Neural cell (in vitro differentiated cells): ENCODE data around the gene WDR93. TPM values are rescaled to one million over a fixed set of nuclear protein-coding genes. Genes with fewer than 3 reads are reported as not detected.

Source experiments
- H2AFZ ChIP-seq: fragments of 200-600, 300-800 bp; sonication (generic), shearing (Covaris generic); 2 replicates; pipeline ENCODE4 v1.6.0; 2014; ENCODE audit warnings: low read depth, mild to moderate bottlenecking, antibody characterized with exemption, low read length, moderate library complexity
- H3F3A ChIP-seq: fragments of 200-600 bp; shearing (Covaris generic); 2 replicates; pipeline ENCODE4 v1.6.1; 2016; ENCODE audit warnings: mild to moderate bottlenecking, moderate library complexity, mixed read lengths, antibody characterized with exemption, low read length; ENCODE audit not compliant: insufficient read depth, poor library complexity, severe bottlenecking
- H3K27ac ChIP-seq: fragments of 200-600, 300-800 bp; sonication (generic), shearing (Covaris generic); 2 replicates; pipeline ENCODE4 v1.5.1; 2014; ENCODE audit warnings: mild to moderate bottlenecking, low read length, moderate library complexity
- H3K27me3 ChIP-seq: fragments of 300-800, 200-600 bp; sonication (generic), shearing (Covaris generic); 2 replicates; pipeline ENCODE4 v1.6.0; 2014; ENCODE audit warnings: mild to moderate bottlenecking, low read depth, low read length, moderate library complexity; ENCODE audit not compliant: insufficient read depth
- H3K36me3 ChIP-seq: fragments of 300-800, 200-600 bp; sonication (generic), shearing (Covaris generic); 2 replicates; pipeline ENCODE4 v1.5.1; 2014; ENCODE audit warnings: mild to moderate bottlenecking, antibody characterized with exemption, low read length, moderate library complexity; ENCODE audit not compliant: insufficient read depth
- H3K4me2 ChIP-seq: fragments of 300-800, 200-600 bp; sonication (generic), shearing (Covaris generic); 2 replicates; pipeline ENCODE4 v1.6.0; 2014; ENCODE audit warnings: mild to moderate bottlenecking, low read length
- H3K4me3 ChIP-seq: fragments of 300-800, 200-600 bp; sonication (generic), shearing (Covaris generic); 2 replicates; pipeline ENCODE4 v1.5.1; 2014; ENCODE audit warnings: mild to moderate bottlenecking, low read length, moderate library complexity
- H3K79me2 ChIP-seq: fragments of 200-600 bp; shearing (Covaris generic); replicated peaks from 2 replicates; pipeline ENCODE4 v1.6.0; 2014; ENCODE audit warnings: mild to moderate bottlenecking, low read length, moderate library complexity; ENCODE audit not compliant: insufficient read depth
- H3K9ac ChIP-seq: fragments of 300-800, 200-600 bp; sonication (generic), shearing (Covaris generic); 2 replicates; pipeline ENCODE4 v1.6.1; 2016; ENCODE audit warnings: mild to moderate bottlenecking, low read length, mixed read lengths
- H3K9me2 ChIP-seq: fragments of 200-600 bp; shearing (Covaris generic); 2 replicates; pipeline ENCODE4 v1.6.1; 2016; ENCODE audit warnings: mild to moderate bottlenecking, low read length, mixed read lengths; ENCODE audit not compliant: insufficient read depth
- H3K9me3 ChIP-seq: fragments of 200-600, 300-800 bp; sonication (generic), shearing (Covaris generic); 2 replicates; pipeline ENCODE4 v1.6.1; 2016; ENCODE audit warnings: mild to moderate bottlenecking, mixed run types, low read length, moderate library complexity, mixed read lengths
- H4K20me1 ChIP-seq: fragments of 200-600 bp; shearing (Covaris generic); 2 replicates; pipeline ENCODE4 v1.6.1; 2016; ENCODE audit warnings: mild to moderate bottlenecking, mixed run types; ENCODE audit not compliant: insufficient read depth
- CTCF ChIP-seq: fragments of 450-650 bp; IDR thresholded peaks from 2 replicates; pipeline ENCODE4 v1.5.1; 2014; ENCODE audit warnings: antibody characterized with exemption, mild to moderate bottlenecking, moderate library complexity; ENCODE audit not compliant: poor library complexity, severe bottlenecking
- EP300 ChIP-seq: fragments of 450-650 bp; conservative IDR thresholded peaks from 2 replicates; pipeline ENCODE4 v1.6.1; 2014; ENCODE audit warnings: antibody characterized with exemption, mild to moderate bottlenecking, moderate library complexity; ENCODE audit not compliant: poor library complexity, severe bottlenecking
- EZH2 ChIP-seq: fragments of 200-600, 300-800 bp; shearing (Covaris generic), sonication (generic); IDR thresholded peaks from 2 replicates; pipeline ENCODE4 v1.6.1; 2014; ENCODE audit warnings: antibody characterized with exemption, low read length, borderline replicate concordance, mild to moderate bottlenecking; ENCODE audit not compliant: insufficient read depth, poor library complexity, severe bottlenecking
- MXI1 ChIP-seq: fragments of 450-650 bp; conservative IDR thresholded peaks from 2 replicates; pipeline ENCODE4 v1.6.1; 2014; ENCODE audit warnings: antibody characterized with exemption, mild to moderate bottlenecking; ENCODE audit not compliant: poor library complexity, severe bottlenecking
- POLR2AphosphoS5 ChIP-seq: IDR thresholded peaks from 2 replicates; pipeline ENCODE4 v1.6.1; 2012
- RAD21 ChIP-seq: fragments of 450-650 bp; conservative IDR thresholded peaks from 2 replicates; pipeline ENCODE4 v1.6.1; 2014; ENCODE audit warnings: antibody characterized with exemption, mild to moderate bottlenecking, moderate library complexity
- REST ChIP-seq: IDR thresholded peaks from 2 replicates; pipeline ENCODE4 v1.6.1; 2012; ENCODE audit warnings: borderline replicate concordance
- SMC3 ChIP-seq: fragments of 450-650 bp; conservative IDR thresholded peaks from 2 replicates; pipeline ENCODE4 v1.6.1; 2014; ENCODE audit warnings: antibody characterized with exemption, mild to moderate bottlenecking, moderate library complexity; ENCODE audit not compliant: poor library complexity
- TAF1 ChIP-seq: IDR thresholded peaks from 2 replicates; pipeline ENCODE4 v1.6.1; 2012; ENCODE audit warnings: low read depth
- polyA plus RNA-seq: library from polyadenylated mRNA; depleted of rRNA; stranded (reverse); fragments of >200 nt; gene quantifications from 2 replicates; pipeline ENCODE4 v1.2.3, GENCODE V29; 2014

WDR93 gene
- polyA plus RNA-seq, 1 donor from 2014 or later, result 0.41 TPM

- TF ChIP-seq TAF1 (no peak), EP300 (no peak), CTCF (no peak), RAD21 (no peak), SMC3 (no peak), MXI1 (no peak), EZH2 (no peak), REST (no peak), POLR2AphosphoS5 (no peak)
- Histone ChIP-seq H3F3A (no peaks in the 10 kb centered on the region), H3K9me3 (no peaks in the 10 kb centered on the region), H3K27ac (no peak overlapping the region), H3K4me3 (no peak overlapping the region), H4K20me1 (no peaks in the 10 kb centered on the region), H3K27me3 (peaks cover 15% of the 10 kb centered on the region), H3K4me2 (no peak overlapping the region), H3K79me2 (no peaks in the 10 kb centered on the region), H3K9me2 (no peaks in the 10 kb centered on the region), H3K36me3 (no peaks in the 10 kb centered on the region), H3K9ac (no peak overlapping the region), H2AFZ (no peak overlapping the region)
Observed at GRCh38 chr15:89753855-89754254, 63.2 kb downstream of the WDR93 start.

GRCh38 chr15:89754361-89755154 lies 63.9 kb downstream of the WDR93 start:
- Histone ChIP-seq H3K9me2 (no peaks in the 10 kb centered on the region), H3K9ac (no peak overlapping the region), H3K4me2 (no peak overlapping the region), H3F3A (no peaks in the 10 kb centered on the region), H3K27me3 (peaks cover 8% of the 10 kb centered on the region), H3K79me2 (no peaks in the 10 kb centered on the region), H3K36me3 (no peaks in the 10 kb centered on the region), H3K9me3 (no peaks in the 10 kb centered on the region), H2AFZ (no peak overlapping the region), H4K20me1 (no peaks in the 10 kb centered on the region), H3K27ac (no peak overlapping the region), H3K4me3 (no peak overlapping the region)
- TF ChIP-seq POLR2AphosphoS5 (no peak), CTCF (no peak), EZH2 (no peak), TAF1 (no peak), SMC3 (no peak), RAD21 (no peak), MXI1 (no peak), REST (no peak), EP300 (no peak)
